Lower lobe of right lung (tissue), 2 donors: ENCODE results near the gene LONRF2. TPM values are rescaled to one million over a fixed set of nuclear protein-coding genes. Genes with fewer than 3 reads are reported as not detected.
A peak's percentile ranks its signal among the peaks of the same experiment; 100 is the strongest.

Source experiments
- ATAC-seq, 2 donors: fragments of 200-7000 bp; cut with Tn5 transposase; one replicate each; pipeline ENCODE4 v1.9.1; 2020 to 2022; ENCODE audit warnings: mild to moderate bottlenecking in 2 of 2, moderate library complexity in 2 of 2
- DNase-seq: peaks from one replicate; pipeline ENCODE4 v3.0.0-alpha.2; 2020
- H3K27ac ChIP-seq: fragments of 200-600 bp; one replicate; pipeline ENCODE4 v1.8.0; 2022
- H3K27me3 ChIP-seq: fragments of 200-600 bp; one replicate; pipeline ENCODE4 v1.8.0; 2022; ENCODE audit warnings: low read depth
- H3K36me3 ChIP-seq: fragments of 200-600 bp; one replicate; pipeline ENCODE4 v1.8.0; 2022; ENCODE audit warnings: mild to moderate bottlenecking
- H3K4me1 ChIP-seq: fragments of 200-600 bp; one replicate; pipeline ENCODE4 v1.8.0; 2022
- H3K4me3 ChIP-seq: fragments of 200-600 bp; one replicate; pipeline ENCODE4 v1.8.0; 2022; ENCODE audit warnings: mild to moderate bottlenecking
- H3K9me3 ChIP-seq: fragments of 200-600 bp; one replicate; pipeline ENCODE4 v1.8.0; 2022
- intact Hi-C: fragments of 100-400 bp; cut with DNase I; formaldehyde crosslinking; loops from one replicate; pipeline ENCODE4 v1.11.0; 2022
- total RNA-seq: library from RNA; stranded (reverse); fragmentation: NEBNext Ultra II Directional; extraction: Animal tissue kit (Norgen Biotek cat#: 25700); gene quantifications from one replicate; pipeline ENCODE4 v1.2.1, GENCODE V29; 2021
- TF ChIP-seq, protein P1 (sequence below): fragments of 200-600 bp; IDR thresholded peaks from one replicate; pipeline ENCODE4 v1.8.0; 2022; ENCODE audit warnings: antibody characterized with exemption, mild to moderate bottlenecking
- donor health status: DM: no; HTN: yes; CAD: no; lungs with severe emphysema.

LONRF2 gene
- total RNA-seq, 1 donor from 2014 or later: 2.1 TPM

GRCh38 chr2:100262555-100263320 is 59.6 kb downstream of the LONRF2 start:
- H3K4me1 ChIP-seq: peaks cover 8% of the 10 kb centered on the region
- H3K27me3 ChIP-seq: no peaks in the 10 kb centered on the region
- peak; percentile 79 to 84 for ATAC-seq
- peak; percentile 76 for DNase-seq
- H3K9me3 ChIP-seq: no peaks in the 10 kb centered on the region
- H3K4me3 ChIP-seq: no peak overlapping the region
- no peak overlapping the region for H3K27ac ChIP-seq
- TF ChIP-seq, protein P1, sequence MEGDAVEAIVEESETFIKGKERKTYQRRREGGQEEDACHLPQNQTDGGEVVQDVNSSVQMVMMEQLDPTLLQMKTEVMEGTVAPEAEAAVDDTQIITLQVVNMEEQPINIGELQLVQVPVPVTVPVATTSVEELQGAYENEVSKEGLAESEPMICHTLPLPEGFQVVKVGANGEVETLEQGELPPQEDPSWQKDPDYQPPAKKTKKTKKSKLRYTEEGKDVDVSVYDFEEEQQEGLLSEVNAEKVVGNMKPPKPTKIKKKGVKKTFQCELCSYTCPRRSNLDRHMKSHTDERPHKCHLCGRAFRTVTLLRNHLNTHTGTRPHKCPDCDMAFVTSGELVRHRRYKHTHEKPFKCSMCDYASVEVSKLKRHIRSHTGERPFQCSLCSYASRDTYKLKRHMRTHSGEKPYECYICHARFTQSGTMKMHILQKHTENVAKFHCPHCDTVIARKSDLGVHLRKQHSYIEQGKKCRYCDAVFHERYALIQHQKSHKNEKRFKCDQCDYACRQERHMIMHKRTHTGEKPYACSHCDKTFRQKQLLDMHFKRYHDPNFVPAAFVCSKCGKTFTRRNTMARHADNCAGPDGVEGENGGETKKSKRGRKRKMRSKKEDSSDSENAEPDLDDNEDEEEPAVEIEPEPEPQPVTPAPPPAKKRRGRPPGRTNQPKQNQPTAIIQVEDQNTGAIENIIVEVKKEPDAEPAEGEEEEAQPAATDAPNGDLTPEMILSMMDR: peak; percentile 98
- intact Hi-C loops: loop anchor here (5.0 kb wide), 1 partner anchor 120 kb away; no protein-coding TSS in a partner anchor
- H3K36me3 ChIP-seq: no peaks in the 10 kb centered on the region

- TF ChIP-seq, protein P1: no peak
- no peak overlapping the region for H3K4me3 ChIP-seq
- intact Hi-C loops: loop anchor here (5.0 kb wide), 1 partner anchor 120 kb away; no protein-coding TSS in a partner anchor
- no peaks in the 10 kb centered on the region for H3K36me3 ChIP-seq
- H3K4me1 ChIP-seq: peaks cover 8% of the 10 kb centered on the region
- H3K9me3 ChIP-seq: no peaks in the 10 kb centered on the region
- DNase-seq (no peak), ATAC-seq (peak; percentile 30 to 37)
- no peaks in the 10 kb centered on the region for H3K27me3 ChIP-seq
- H3K27ac ChIP-seq: no peak overlapping the region
Measured at GRCh38 chr2:100262046-100262445, 60.3 kb downstream of the LONRF2 start.

DNA sequence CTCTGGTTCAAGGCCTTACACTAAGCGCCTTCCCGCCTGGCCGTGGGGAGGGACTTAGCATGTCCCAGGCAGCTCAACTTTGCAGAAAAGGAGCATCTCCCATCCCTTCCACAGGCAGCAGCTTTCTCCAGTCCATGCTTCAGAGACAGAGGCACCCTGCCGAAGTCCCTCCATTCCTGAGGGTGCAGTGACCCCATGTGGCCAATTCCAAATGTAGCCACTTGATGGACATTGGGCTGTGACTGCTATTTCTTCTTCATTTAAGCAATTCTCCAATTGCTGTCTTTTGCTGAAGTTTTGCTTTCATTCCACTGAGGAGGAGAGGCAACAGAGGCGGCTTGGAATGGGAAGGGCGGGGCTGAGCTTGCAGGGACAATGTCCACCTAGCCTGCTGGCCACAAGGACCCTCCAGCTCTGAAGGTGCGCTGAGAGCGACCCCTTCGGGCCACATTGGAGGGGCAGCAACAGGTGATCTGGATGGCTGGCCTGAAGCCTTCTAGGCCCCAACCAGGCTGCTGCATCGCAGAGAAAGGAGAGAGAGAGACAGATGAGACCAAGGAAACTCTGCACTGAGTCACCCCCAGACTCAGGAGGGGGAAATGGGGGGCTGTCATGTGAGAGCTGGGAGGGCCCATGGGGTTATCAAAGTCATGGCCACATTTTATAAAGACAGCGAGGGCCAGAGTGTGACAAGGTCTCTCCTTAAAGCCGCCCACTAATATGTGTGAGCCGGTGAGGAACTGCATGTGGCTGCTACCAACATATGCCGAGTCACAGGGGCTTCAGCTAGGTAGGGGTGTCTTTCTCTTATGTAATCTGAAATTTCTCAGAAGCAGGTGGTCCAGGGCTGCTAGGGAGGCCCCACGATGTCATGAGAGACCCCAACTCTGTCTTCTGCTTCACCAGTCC is 61.3 kb downstream of the LONRF2 start:
- DNase-seq (no peak), ATAC-seq (peak; percentile 60)
- Histone ChIP-seq H3K4me3 (no peak overlapping the region), H3K36me3 (no peaks in the 10 kb centered on the region), H3K4me1 (peaks cover 8% of the 10 kb centered on the region), H3K9me3 (no peaks in the 10 kb centered on the region), H3K27ac (no peak overlapping the region), H3K27me3 (no peaks in the 10 kb centered on the region)
- intact Hi-C loops: loop anchor here (5.0 kb wide), 1 partner anchor 121 kb away; no protein-coding TSS in a partner anchor
- TF ChIP-seq, protein P1: peak; percentile 60

DNA sequence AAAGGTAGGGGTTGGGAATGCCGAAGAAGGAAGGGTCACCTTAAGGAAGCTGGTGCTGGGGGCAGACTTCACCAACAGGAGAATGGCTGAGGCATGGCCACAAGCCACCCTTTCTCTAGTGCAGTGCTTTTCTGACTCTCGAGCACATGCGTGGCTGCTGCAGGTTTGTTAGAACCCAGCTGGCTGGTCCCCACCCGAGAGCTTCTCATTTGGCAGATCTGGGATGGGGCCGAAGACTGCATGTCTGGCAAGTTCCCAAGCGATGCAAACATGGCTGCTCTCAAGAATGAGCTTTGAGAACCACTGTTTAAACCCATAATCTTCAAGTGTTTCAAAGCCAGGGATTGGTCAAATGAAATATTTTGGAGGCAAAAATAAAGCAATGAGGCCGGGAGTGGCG is 63.2 kb downstream of the LONRF2 start:
- TF ChIP-seq, protein P1: no peak
- no peaks in the 10 kb centered on the region for H3K9me3 ChIP-seq
- H3K27ac ChIP-seq: no peak overlapping the region
- no peaks in the 10 kb centered on the region for H3K36me3 ChIP-seq
- H3K4me3 ChIP-seq: no peak overlapping the region
- H3K4me1 ChIP-seq: peaks cover 8% of the 10 kb centered on the region
- H3K27me3 ChIP-seq: no peaks in the 10 kb centered on the region
- DNase-seq: no peak
- intact Hi-C loops: loop anchor here (5.0 kb wide), 1 partner anchor 702 kb away; no protein-coding TSS in a partner anchor
- ATAC-seq: no peak

DNA sequence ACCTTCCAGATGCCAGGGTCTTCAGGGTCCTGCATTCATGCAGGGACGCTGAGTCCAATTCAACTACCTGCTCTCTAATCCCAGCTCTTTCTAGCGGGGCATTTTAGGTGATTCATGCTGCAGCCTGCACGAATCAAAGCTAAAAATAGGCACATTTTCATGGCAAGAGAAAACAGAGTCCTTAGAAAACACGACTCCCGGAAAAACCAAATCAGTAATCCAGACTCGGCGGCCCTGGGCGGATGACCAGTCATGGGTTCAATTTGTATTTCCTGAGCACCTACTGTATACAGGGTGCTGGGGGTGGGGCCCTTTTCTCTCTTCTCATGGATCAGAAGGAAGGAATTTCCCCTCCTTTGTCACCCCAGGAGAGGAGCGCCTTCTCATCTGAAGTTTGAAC is 64.4 kb downstream of the LONRF2 start:
- intact Hi-C loops: loop anchor here (5.0 kb wide), 1 partner anchor 701 kb away; no protein-coding TSS in a partner anchor
- Histone ChIP-seq H3K4me3 (no peak overlapping the region), H3K9me3 (no peaks in the 10 kb centered on the region), H3K36me3 (no peaks in the 10 kb centered on the region), H3K4me1 (peaks cover 8% of the 10 kb centered on the region), H3K27me3 (no peaks in the 10 kb centered on the region), H3K27ac (no peak overlapping the region)
- DNase-seq: no peak
- TF ChIP-seq, protein P1: no peak
- no peak for ATAC-seq
